Measurements from ENCODE around the gene UVRAG.

- TF ChIP-seq CTCF (IDR thresholded peaks at IDR 0.05; ENCODE audit: low read length) = no peak
- no peak for TF ChIP-seq EZH2 (IDR thresholded peaks at IDR 0.05; ENCODE audit: borderline replicate concordance, low read length)
These were observed 359.3 kb downstream of the UVRAG start for GRCh38 chr11:76174330-76174729.

Data from OCI-LY1 (cell line).